ENCODE measurements around the gene NAA60.
"Not testable (repeated sequence)": the region's sequence is repeated elsewhere in the genome, so short reads cannot be mapped to it uniquely, and the experiment has no call there.

The NAA60 gene

GRCh38 chr16:3460585-3460984, 17.1 kb downstream of the NAA60 start:
- in situ Hi-C loops (cut with HindIII; ENCODE audit: low sequenced_read_pairs), result no loop called here

GRCh38 chr16:3461151-3461550, 17.7 kb downstream of the NAA60 start:
- in situ Hi-C loops (cut with HindIII; ENCODE audit: low sequenced_read_pairs), result no loop called here

- in situ Hi-C loops (cut with HindIII; ENCODE audit: low sequenced_read_pairs), result no loop called here
These were observed 21.8 kb downstream of the NAA60 start for GRCh38 chr16:3465301-3465700.

- in situ Hi-C loops (cut with HindIII; ENCODE audit: low sequenced_read_pairs), result no loop called here
These were observed 22.6 kb downstream of the NAA60 start for GRCh38 chr16:3465911-3466584.

DNA sequence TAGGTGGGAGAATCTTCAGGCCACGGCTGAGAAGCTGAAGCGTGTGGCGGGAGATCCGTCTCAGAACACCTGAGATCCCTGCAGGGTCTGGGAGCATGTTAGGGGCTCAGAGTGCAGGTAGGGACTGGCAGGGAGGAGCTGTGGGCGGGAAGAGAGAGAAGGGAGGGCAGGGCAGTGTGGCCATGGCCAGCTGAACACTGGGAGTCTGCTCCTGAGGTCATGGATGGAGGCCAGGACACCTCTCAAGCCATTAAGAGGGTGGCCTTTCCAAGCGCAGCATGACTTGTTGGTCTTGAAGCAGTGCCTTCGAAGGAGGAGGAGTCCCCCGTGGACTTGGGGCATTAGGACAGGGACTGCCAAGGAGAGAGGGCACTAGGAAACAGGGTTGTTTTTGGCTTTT, 23.7 kb downstream of the NAA60 start:
- in situ Hi-C loops (cut with HindIII; ENCODE audit: low sequenced_read_pairs), result no loop called here

GRCh38 chr16:3467921-3468320, 24.4 kb downstream of the NAA60 start:
- in situ Hi-C loops (cut with HindIII; ENCODE audit: low sequenced_read_pairs), result no loop called here

DNA sequence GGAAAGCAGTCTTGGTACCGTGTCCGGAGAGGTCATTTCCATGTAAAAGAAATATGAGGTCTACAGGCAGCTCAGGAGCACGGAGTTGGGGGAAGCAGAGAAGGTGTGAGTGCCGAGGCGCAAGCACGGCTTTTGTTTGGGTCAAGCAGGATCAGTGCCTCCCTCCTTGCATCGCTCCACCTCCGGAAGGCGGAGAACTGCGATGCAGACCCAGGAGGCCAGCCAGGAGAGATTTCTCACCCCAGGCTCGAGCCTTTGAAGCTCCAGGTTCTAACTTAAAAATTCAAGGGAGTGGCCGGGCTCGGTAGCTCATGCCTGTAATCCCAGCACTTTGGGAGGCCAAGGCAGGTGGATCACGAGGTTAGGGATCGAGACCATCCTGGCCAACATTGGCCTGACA, 25.0 kb downstream of the NAA60 start:
- in situ Hi-C loops (cut with HindIII; ENCODE audit: low sequenced_read_pairs), result no loop called here

- in situ Hi-C loops (cut with HindIII; ENCODE audit: low sequenced_read_pairs), result no loop called here
These were observed 26.3 kb downstream of the NAA60 start for GRCh38 chr16:3469736-3470135.

DNA sequence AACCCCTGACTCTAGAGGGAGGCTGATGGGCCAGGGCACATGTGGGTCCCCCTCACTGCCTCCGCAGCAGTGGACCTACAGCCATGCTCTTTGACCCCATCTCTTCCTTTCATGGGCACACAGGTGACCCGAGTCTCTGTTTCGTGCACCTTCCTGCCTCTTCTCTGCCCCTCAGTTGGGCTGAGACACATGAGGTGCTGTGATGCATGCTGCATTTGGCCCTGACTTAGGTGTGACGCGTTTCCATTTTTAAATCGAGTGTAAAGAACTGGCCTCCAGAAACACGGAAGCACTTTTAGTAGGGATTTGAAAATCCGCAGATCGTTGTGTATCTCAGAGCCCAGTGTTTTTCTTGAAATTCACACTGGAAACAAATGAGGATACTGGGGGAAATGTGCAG, 27.2 kb downstream of the NAA60 start:
- in situ Hi-C loops (cut with HindIII; ENCODE audit: low sequenced_read_pairs), result no loop called here

GRCh38 chr16:3471518-3472176, 28.2 kb downstream of the NAA60 start:
- in situ Hi-C loops (cut with HindIII; ENCODE audit: low sequenced_read_pairs), result no loop called here

- in situ Hi-C loops (cut with HindIII; ENCODE audit: low sequenced_read_pairs), result no loop called here
These were observed 29.6 kb downstream of the NAA60 start for GRCh38 chr16:3472878-3473595.

DNA sequence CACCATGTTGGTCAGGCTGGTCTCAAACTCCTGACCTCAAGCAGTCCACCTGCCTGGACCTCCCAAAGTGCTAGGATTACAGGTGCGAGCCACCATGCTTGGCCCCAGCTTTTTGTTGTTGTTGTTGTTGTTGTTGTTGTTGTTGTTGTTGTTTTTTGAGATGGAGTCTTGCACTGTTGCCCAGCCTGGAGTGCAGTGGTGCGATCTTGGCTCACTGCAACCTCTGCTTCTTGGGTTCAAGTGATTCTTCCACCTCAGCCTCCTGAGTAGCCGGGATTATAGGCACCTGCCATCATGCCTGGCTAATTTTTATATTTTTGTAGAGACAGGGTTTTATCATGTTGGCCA, 30.1 kb downstream of the NAA60 start:
- in situ Hi-C loops (cut with HindIII; ENCODE audit: low sequenced_read_pairs), result not testable (repeated sequence)

DNA sequence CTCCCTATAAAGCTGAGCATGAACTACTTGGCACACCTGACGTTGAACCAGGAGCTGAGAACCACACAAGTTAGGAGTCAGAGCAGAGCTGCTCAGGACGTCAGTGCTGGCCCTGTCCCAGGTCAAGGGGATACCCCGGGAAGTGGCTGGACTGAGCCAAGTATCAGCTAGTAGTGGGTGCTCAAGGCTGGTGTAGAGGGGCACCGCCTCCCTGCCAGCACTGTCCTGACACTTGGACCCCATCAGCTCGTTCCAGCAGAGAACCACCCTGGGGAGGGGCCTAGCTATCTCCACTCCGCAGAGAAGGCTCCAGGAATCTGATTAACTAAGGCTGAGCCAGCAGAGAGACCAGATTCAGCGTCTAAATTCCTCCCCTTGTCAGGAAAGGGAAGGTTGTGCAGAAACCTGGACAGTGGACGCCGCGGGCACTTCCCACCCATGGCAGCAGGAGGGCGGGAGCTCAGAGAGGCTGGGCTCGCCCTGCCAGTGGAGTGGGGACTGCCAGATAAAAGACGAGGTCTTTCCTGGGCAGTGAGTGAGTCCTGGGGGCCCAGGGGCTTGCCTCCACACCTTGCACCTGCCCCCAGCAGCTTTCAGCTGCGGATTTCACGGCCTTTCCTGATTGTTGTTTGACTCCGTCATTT, 30.8 kb downstream of the NAA60 start:
- in situ Hi-C loops (cut with HindIII; ENCODE audit: low sequenced_read_pairs), result no loop called here

- in situ Hi-C loops (cut with HindIII; ENCODE audit: low sequenced_read_pairs), result not testable (repeated sequence)
These were observed 31.4 kb downstream of the NAA60 start for GRCh38 chr16:3474870-3475269.

DNA sequence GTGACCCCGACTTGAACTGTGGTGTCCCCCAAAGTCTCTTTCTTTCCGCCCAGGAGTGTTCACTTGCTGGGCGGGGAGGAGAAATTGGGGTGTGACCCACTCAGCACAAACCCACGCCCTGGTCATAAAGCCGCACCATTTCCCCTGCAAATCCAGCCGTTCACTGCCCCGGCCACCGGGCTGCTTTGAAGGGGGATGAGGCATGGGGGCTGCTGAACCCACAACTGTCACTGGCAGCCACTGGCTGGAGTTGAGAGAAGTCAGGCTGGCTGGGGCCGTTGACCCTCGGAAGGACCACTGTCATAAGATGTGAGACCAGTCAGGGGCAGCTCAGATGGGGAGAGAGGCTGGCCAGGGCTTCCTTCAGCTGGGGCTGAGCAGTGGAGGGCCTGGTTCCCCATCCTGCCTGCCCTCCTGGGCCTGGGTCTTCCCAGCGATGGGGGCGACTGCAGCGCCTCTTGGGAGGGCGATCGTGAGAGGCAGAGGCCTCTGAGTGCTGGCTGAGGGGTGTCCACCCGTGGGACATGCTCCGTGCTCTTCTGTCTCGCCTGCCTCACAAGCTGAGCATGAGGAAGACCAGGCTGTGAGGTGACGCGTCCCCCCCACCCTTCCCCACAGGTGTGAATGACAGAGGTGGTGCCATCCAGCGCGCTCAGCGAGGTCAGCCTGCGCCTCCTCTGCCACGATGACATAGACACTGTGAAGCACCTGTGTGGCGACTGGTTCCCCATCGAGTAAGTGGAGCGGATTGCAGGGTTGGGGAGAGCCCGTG, 32.3 kb downstream of the NAA60 start:
- in situ Hi-C loops (cut with HindIII; ENCODE audit: low sequenced_read_pairs), result no loop called here

- in situ Hi-C loops (cut with HindIII; ENCODE audit: low sequenced_read_pairs), result no loop called here
These were observed 32.9 kb downstream of the NAA60 start for GRCh38 chr16:3476409-3476808.

DNA sequence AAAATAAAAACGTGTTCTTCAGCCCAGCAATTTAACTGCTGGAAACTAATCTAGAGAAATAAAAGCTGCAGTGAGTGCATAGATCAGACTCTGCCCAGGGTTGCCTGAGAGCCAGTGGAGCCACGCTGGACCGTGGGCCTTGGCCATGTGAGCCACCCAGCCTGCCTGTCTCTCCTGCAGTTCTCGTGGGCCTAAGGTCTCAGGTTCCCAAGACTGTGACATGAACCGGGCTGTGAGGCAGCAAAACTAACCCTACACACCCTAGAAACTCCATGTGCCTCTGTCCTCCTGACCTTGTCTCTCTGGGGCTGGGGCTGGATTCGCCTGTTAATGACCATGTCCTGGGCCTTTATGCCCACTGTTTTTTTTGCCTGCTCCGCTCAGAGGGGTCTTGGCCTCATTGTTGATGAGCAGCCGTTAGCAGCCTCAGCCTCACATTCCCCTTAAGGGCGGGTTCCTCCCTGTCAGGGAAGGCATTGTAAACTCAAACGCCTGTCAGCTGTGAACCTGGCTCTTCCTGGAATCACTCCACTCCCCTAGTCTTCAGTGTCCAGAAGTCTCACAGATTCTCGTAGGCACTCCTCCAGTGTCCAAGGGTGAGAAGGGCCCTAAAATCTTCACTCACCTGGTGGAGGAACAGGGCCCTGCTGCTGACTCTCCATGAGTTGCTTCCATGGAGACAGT, 34.9 kb downstream of the NAA60 start:
- in situ Hi-C loops (cut with HindIII; ENCODE audit: low sequenced_read_pairs), result no loop called here

DNA sequence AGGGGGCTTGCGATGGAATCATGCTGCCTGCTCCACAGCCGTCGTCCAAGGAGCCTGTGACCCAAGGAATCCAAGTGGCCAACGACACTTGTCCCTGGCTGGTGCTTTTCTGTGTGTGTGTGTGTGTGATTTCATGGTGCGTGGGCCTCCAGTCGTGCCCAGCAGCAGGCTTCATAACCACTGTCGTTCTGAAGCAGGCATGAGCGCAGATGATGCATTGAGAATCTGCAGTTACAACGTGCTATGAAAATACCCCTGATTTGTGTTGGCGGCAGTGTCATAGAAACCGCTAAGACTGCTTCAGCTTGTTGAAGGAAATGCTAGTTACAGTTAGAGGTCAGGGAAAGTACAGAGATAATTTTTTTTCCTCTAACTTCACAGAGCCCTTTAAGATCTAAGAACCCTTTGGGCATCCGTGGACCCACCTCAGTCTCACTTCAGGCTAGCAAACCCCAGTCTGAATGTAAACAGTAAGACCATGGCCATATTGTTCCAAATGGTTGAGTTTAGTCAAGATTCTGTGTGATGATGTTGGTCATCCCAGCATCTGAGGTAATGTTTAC, 36.3 kb downstream of the NAA60 start:
- in situ Hi-C loops (cut with HindIII; ENCODE audit: low sequenced_read_pairs), result no loop called here

- in situ Hi-C loops (cut with HindIII; ENCODE audit: low sequenced_read_pairs), result no loop called here
These were observed 37.6 kb downstream of the NAA60 start for GRCh38 chr16:3480901-3481695.
